Breast epithelium (tissue), 3 donors: ENCODE results near the gene RAB3GAP1.

Experiments
- CTCF ChIP-seq, 3 donors: fragments of 450-650 bp; IDR thresholded peaks; one replicate each; pipeline ENCODE4 v1.5.1; 2016 to 2017; ENCODE audit warnings: antibody characterized with exemption in 3 of 3, mild to moderate bottlenecking in 3 of 3, moderate library complexity in 3 of 3
- POLR2A ChIP-seq: fragments of 450-650 bp; IDR thresholded peaks from one replicate; pipeline ENCODE4 v1.6.1; 2016; ENCODE audit warnings: antibody characterized with exemption, mild to moderate bottlenecking, moderate library complexity

GRCh38 chr2:135212757-135213156 lies 160.7 kb downstream of the RAB3GAP1 start:
- TF ChIP-seq CTCF (IDR thresholded peaks at IDR 0.05) (no peak), POLR2A (no peak)
